Esophagus squamous epithelium (tissue), 4 donors: ENCODE results near the gene LTB.

Experiments used
- CTCF ChIP-seq, 6 experiments: fragments of 450-650 bp in 4 of 6; fragments of 200-600 bp in 2 of 6; sonication (generic) in 2 of 6; IDR thresholded peaks; one replicate each; pipeline ENCODE4 v1.5.1; 2016 to 2019; ENCODE audit warnings: antibody characterized with exemption in 6 of 6, mild to moderate bottlenecking in 4 of 6, moderate library complexity in 4 of 6
- POLR2A ChIP-seq, 4 donors: fragments of 450-650 bp; IDR thresholded peaks; one replicate each; pipeline ENCODE4 v1.6.1; 2017; ENCODE audit warnings: antibody characterized with exemption in 4 of 4, mild to moderate bottlenecking in 4 of 4, moderate library complexity in 3 of 4

DNA sequence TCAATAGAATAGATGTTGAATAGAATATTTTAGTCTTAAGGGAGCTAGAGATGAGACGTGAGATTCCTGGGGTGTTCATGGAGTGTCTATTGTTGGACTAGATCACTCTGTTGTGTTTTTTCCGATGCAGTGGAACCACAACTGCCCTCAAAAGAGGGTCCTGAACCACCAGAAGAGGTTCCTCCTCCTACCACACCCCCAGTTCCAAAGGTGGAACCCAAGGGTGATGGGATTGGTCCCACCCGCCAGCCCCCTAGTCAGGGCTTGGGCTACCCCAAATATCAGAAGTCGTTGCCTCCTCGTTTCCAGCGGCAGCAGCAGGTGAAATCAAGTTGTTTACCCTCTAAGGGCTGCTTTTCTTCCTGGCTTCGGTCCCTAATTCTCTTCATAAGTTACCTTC, 46.8 kb upstream of the LTB start:
- TF ChIP-seq CTCF (IDR thresholded peaks at IDR 0.05) (no peak), POLR2A (IDR thresholded peaks at IDR 0.05) (no peak)
